ENCODE measurements around the gene ZNF343.
"Not testable (repeated sequence)": the region's sequence is repeated elsewhere in the genome, so short reads cannot be mapped to it uniquely, and the experiment has no call there.

DNA sequence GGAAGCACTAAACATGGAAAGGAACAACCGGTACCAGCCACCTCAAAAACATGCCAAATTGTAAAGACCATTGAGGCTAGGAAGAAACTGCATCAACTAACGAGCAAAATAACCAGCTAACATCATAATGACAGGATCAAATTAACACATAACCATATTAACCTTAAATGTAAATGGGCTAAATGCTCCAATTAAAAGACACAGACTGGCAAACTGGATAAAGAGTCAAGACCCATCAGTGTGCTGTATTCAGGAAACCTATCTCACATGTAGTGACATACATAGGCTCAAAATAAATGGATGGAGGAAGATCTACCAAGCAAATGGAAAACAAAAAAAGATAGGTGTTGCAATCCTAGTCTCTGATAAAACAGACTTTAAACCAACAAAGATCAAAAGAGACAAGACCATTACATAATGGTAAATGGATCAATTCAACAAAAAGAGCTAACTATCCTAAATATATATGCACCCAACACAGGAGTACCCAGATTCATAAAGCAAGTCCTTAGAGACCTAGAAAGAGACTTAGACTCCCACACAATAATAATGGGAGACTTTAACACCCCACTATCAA, 5.8 kb downstream of the ZNF343 start:
- not testable (repeated sequence) for TF ChIP-seq POLR2AphosphoS5 (IDR thresholded peaks at IDR 0.05)
- TF ChIP-seq, protein P1, sequence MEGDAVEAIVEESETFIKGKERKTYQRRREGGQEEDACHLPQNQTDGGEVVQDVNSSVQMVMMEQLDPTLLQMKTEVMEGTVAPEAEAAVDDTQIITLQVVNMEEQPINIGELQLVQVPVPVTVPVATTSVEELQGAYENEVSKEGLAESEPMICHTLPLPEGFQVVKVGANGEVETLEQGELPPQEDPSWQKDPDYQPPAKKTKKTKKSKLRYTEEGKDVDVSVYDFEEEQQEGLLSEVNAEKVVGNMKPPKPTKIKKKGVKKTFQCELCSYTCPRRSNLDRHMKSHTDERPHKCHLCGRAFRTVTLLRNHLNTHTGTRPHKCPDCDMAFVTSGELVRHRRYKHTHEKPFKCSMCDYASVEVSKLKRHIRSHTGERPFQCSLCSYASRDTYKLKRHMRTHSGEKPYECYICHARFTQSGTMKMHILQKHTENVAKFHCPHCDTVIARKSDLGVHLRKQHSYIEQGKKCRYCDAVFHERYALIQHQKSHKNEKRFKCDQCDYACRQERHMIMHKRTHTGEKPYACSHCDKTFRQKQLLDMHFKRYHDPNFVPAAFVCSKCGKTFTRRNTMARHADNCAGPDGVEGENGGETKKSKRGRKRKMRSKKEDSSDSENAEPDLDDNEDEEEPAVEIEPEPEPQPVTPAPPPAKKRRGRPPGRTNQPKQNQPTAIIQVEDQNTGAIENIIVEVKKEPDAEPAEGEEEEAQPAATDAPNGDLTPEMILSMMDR (IDR thresholded peaks at IDR 0.05 in 8 of 11, conservative IDR thresholded peaks at IDR 0.05 in 3 of 11), result not testable (repeated sequence)

Data from spleen (tissue), 7 donors.